K562 (cell line): ENCODE measurements around the gene ADAMTSL3. TPM values are rescaled to one million over a fixed set of nuclear protein-coding genes. Genes with fewer than 3 reads are reported as not detected.

Source experiments
- ATAC-seq: fragments of 200-7000 bp; cut with Tn5 transposase; 3 replicates; pipeline ENCODE4 v1.9.1; 2020; ENCODE audit warnings: moderate library complexity
- BruUV-seq: library from RNA; stranded (reverse); fragments of 400-500 nt; replicated peaks from 2 replicates; lab custom pipeline; 2021; lab: Mats Ljungman, UMichigan
- CTCF ChIA-PET: fragments of 300-600 bp; formaldehyde crosslinking; extraction: SDS; loops from one replicate; lab custom pipeline; 2021; ENCODE audit warnings: low intra/inter-chr PET ratio; lab: Yijun Ruan, JAX
- POLR2A ChIA-PET: fragments of 300-600, 350-650 bp; sonication (Branson Sonifier 250); formaldehyde crosslinking; extraction: SDS; loops from one replicate; lab custom pipeline; 2021; ENCODE audit warnings: antibody characterized with exemption, inconsistent platforms; lab: Yijun Ruan, JAX
- DNase-seq, 4 experiments: peaks; one replicate each; pipeline versions ENCODE4 v3.0.0 to v3.0.0-alpha.2; 2011 to 2018; ENCODE audit warnings: low spot score in 3 of 4, mixed read lengths in 3 of 4; ENCODE audit errors: extremely low read depth in 1 of 4
- FAIRE-seq: peaks from 2 replicates; lab custom pipeline; 2011; peaks lifted over from hg19 to GRCh38; lab: Jason Lieb, UNC
- H2AFZ ChIP-seq: 2 replicates; pipeline ENCODE4 v1.6.0; 2011; ENCODE audit warnings: low read depth, low read length, control low read depth, inconsistent platforms
- H3K27ac ChIP-seq: fragments of 200-600 bp; 3 replicates; pipeline ENCODE4 v1.8.0; 2011; ENCODE audit warnings: low read depth, mild to moderate bottlenecking, control low read depth, inconsistent platforms, low read length, moderate library complexity, mixed read lengths; ENCODE audit errors: extremely low read depth
- H3K27me3 ChIP-seq, 2 experiments: fragments of 300-600 bp in 1 of 2; 2 replicates in 1 of 2; 3 replicates in 1 of 2; pipeline versions ENCODE4 v1.6.0 to v1.8.0; 2011; ENCODE audit warnings: inconsistent platforms in 2 of 2, low read length in 2 of 2, mild to moderate bottlenecking in 1 of 2, mixed read lengths in 1 of 2, moderate library complexity in 1 of 2; ENCODE audit not compliant: control insufficient read depth in 2 of 2, insufficient read depth in 2 of 2
- H3K36me3 ChIP-seq: fragments of 300-600 bp; 3 replicates; pipeline ENCODE4 v1.8.0; 2011; ENCODE audit warnings: mild to moderate bottlenecking, low read length, inconsistent platforms; ENCODE audit not compliant: control insufficient read depth, insufficient read depth
- H3K4me1 ChIP-seq, 2 experiments: fragments of 200-600 bp in 1 of 2; replicated peaks in 1 of 2; 2 replicates in 1 of 2; 3 replicates in 1 of 2; pipeline versions ENCODE4 v1.5.1 to v1.8.0; 2011; ENCODE audit warnings: inconsistent platforms in 2 of 2, low read length in 2 of 2, mild to moderate bottlenecking in 1 of 2, mixed read lengths in 1 of 2, moderate library complexity in 1 of 2; ENCODE audit not compliant: control insufficient read depth in 2 of 2, insufficient read depth in 2 of 2
- H3K4me2 ChIP-seq: 2 replicates; pipeline ENCODE4 v1.6.1; 2011; ENCODE audit warnings: low read length, control low read depth, inconsistent platforms, mixed read lengths; ENCODE audit not compliant: insufficient read depth
- H3K4me3 ChIP-seq: fragments of 200-600 bp; sonication (generic), shearing (Covaris generic); 2 replicates; pipeline ENCODE4 v1.5.1; 2016; ENCODE audit warnings: control low read depth, inconsistent platforms
- H3K79me2 ChIP-seq: fragments of 200-600 bp; 3 replicates; pipeline ENCODE4 v1.8.0; 2011; ENCODE audit warnings: low read length, inconsistent platforms; ENCODE audit not compliant: control insufficient read depth, insufficient read depth
- H3K9ac ChIP-seq, 2 experiments: 2 replicates each; pipeline versions ENCODE4 v1.6.0 to v1.6.1; 2011; ENCODE audit warnings: low read depth in 2 of 2, low read length in 2 of 2, control low read depth in 1 of 2, inconsistent platforms in 1 of 2, mild to moderate bottlenecking in 1 of 2, mixed read lengths in 1 of 2; ENCODE audit not compliant: insufficient read depth in 1 of 2
- H3K9me1 ChIP-seq: one replicate; pipeline ENCODE4 v1.6.0; 2011; ENCODE audit warnings: inconsistent platforms, mild to moderate bottlenecking, low read length, moderate library complexity; ENCODE audit not compliant: control insufficient read depth, insufficient read depth
- H3K9me3 ChIP-seq: replicated peaks from 2 replicates; pipeline ENCODE4 v1.5.1; 2011; ENCODE audit warnings: low read depth, low read length, inconsistent platforms; ENCODE audit not compliant: control insufficient read depth, insufficient read depth
- H4K20me1 ChIP-seq: replicated peaks from 2 replicates; pipeline ENCODE4 v1.6.1; 2011; ENCODE audit warnings: low read length, inconsistent platforms, mixed read lengths; ENCODE audit not compliant: control insufficient read depth, insufficient read depth
- CHD4 ChIP-seq: fragments of 200-600 bp; sonication (generic); IDR thresholded peaks from 3 replicates; pipeline ENCODE4 v1.6.1; 2012; ENCODE audit warnings: low read depth, mild to moderate bottlenecking, mixed read lengths, low read length, inconsistent platforms; ENCODE audit not compliant: insufficient read depth, insufficient replicate concordance, poor library complexity, severe bottlenecking
- DMBX1 ChIP-seq: fragments of 250-450 bp; sonication (Bioruptor Pico); IDR thresholded peaks from 2 replicates; pipeline ENCODE4 v1.8.0; 2022; ENCODE audit warnings: inconsistent platforms, mild to moderate bottlenecking, moderate library complexity, borderline replicate concordance
- FOXM1 ChIP-seq, 2 experiments: fragments of 450-650 bp in 1 of 2; sonication (generic) in 1 of 2; formaldehyde crosslinking in 1 of 2; IDR thresholded peaks; 2 replicates each; pipeline versions ENCODE4 v1.6.1 to v1.9.0; 2017 to 2022; ENCODE audit warnings: low read depth in 2 of 2, mild to moderate bottlenecking in 2 of 2, missing genetic modification reagents in 1 of 2, moderate library complexity in 1 of 2
- ILK ChIP-seq: fragments of 450-650 bp; IDR thresholded peaks from 2 replicates; pipeline ENCODE4 v1.6.1; 2016; ENCODE audit warnings: missing genetic modification characterization, low read depth, mild to moderate bottlenecking, missing compliant biosample characterization, moderate library complexity, borderline replicate concordance
- MIER1 ChIP-seq: fragments of 450-650 bp; IDR thresholded peaks from 2 replicates; pipeline ENCODE4 v1.6.1; 2016; ENCODE audit warnings: antibody characterized with exemption, mild to moderate bottlenecking, low read depth
- MYC ChIP-seq, 2 experiments: fragments of 250-450 bp in 1 of 2; sonication (Bioruptor Pico) in 1 of 2; IDR thresholded peaks; 2 replicates each; pipeline versions ENCODE4 v1.5.1 to v1.6.1; 2012 to 2021; ENCODE audit warnings: low read depth in 2 of 2, borderline replicate concordance in 1 of 2, improper control_type of control experiment in 1 of 2, low read length in 1 of 2, mild to moderate bottlenecking in 1 of 2, moderate library complexity in 1 of 2
- RFX1 ChIP-seq: fragments of 450-650 bp; IDR thresholded peaks from 2 replicates; pipeline ENCODE4 v1.6.1; 2016; ENCODE audit warnings: mild to moderate bottlenecking, moderate library complexity
- RHOXF2B ChIP-seq: fragments of 250-450 bp; sonication (Bioruptor Pico); conservative IDR thresholded peaks from 2 replicates; pipeline ENCODE4 v1.5.1; 2021
- TCF7 ChIP-seq: sonication (generic); IDR thresholded peaks from 2 replicates; pipeline ENCODE4 v1.6.1; 2016; ENCODE audit warnings: antibody characterized with exemption, borderline replicate concordance
- ZNF316 ChIP-seq: fragments of 450-650 bp; IDR thresholded peaks from 2 replicates; pipeline ENCODE4 v1.6.1; 2016
- ZSCAN29 ChIP-seq: fragments of 450-650 bp; IDR thresholded peaks from 2 replicates; pipeline ENCODE4 v1.6.1; 2017
- WGBS: fragments of 100-300 bp; shearing (Covaris generic); methylation state at CpG from one replicate; pipeline ENCODE4 v1.1.6; 2016; ENCODE audit warnings: low coverage, mixed read lengths; ENCODE audit not compliant: insufficient coverage; ENCODE audit errors: missing lambda C conversion rate; 5-methylcytosine and 5-hydroxymethylcytosine counted together
- in situ Hi-C: fragments of 300-500 bp; cut with MboI; formaldehyde crosslinking; loops from 4 replicates; pipeline ENCODE4 v1.15.0; 2018; ENCODE audit warnings: inconsistent platforms, mixed read lengths
- intact Hi-C: fragments of 100-400 bp; cut with micrococcal nuclease; formaldehyde crosslinking; loops from 2 replicates; pipeline ENCODE4 v1.14.2; 2022
- polyA plus RNA-seq, 8 experiments: library from polyadenylated mRNA; depleted of rRNA in 4 of 8; stranded (reverse) in 5 of 8; unstranded in 3 of 8; fragments of >200 nt; fragmentation: Nextera tagmentation in 2 of 8; fragmentation: Illumina TruSeq in 1 of 8; extraction: Ambion mirVana in 2 of 8; extraction: Trizol in 1 of 8; gene quantifications; 2 replicates each; pipeline versions ENCODE4 v1.2.1 to v1.2.3, GENCODE V29; 2011 to 2014; ENCODE audit warnings: inconsistent platforms in 1 of 8, missing spikeins in 1 of 8
- total RNA-seq, 7 experiments: library from RNA; depleted of rRNA in 6 of 7; stranded (reverse); fragments of >200 nt in 6 of 7; fragmentation: Illumina TruSeq in 2 of 7; extraction: Trizol in 2 of 7; gene quantifications; 2 replicates each; pipeline versions ENCODE4 v1.2.1 to v1.2.3, GENCODE V29; 2011 to 2021; ENCODE audit warnings: low replicate concordance in 1 of 7
- TF ChIP-seq, protein P1 (sequence below): sonication (generic); formaldehyde crosslinking; IDR thresholded peaks from 2 replicates; pipeline ENCODE4 v1.8.1; 2022; ENCODE audit warnings: missing genetic modification reagents
- TF ChIP-seq, protein P2 (sequence below): fragments of 250-450 bp; sonication (Bioruptor Pico); IDR thresholded peaks from 2 replicates; pipeline ENCODE4 v1.6.1; 2021; ENCODE audit warnings: mild to moderate bottlenecking
- TF ChIP-seq, protein P3 (sequence below): IDR thresholded peaks from 2 replicates; pipeline ENCODE4 v1.6.1; 2011; ENCODE audit not compliant: insufficient read length; ENCODE audit errors: extremely low read depth
- TF ChIP-seq, protein P4 (sequence below): fragments of 150-350 bp; conservative IDR thresholded peaks from 2 replicates; pipeline ENCODE4 v1.6.1; 2014; ENCODE audit warnings: low read length

The ADAMTSL3 gene
- total and polyA plus RNA-seq, 9 of the 15 experiments (the other 6 are each of a cell fraction or from before 2014, with no cell fraction given): 0.01 to 0.18 (median 0.07) TPM; not detected in 3

- CTCF ChIA-PET: no interaction called here
- TF ChIP-seq, protein P1, sequence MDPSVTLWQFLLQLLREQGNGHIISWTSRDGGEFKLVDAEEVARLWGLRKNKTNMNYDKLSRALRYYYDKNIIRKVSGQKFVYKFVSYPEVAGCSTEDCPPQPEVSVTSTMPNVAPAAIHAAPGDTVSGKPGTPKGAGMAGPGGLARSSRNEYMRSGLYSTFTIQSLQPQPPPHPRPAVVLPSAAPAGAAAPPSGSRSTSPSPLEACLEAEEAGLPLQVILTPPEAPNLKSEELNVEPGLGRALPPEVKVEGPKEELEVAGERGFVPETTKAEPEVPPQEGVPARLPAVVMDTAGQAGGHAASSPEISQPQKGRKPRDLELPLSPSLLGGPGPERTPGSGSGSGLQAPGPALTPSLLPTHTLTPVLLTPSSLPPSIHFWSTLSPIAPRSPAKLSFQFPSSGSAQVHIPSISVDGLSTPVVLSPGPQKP: no peak
- TF ChIP-seq TCF7 (no peak), MIER1 (no peak), RFX1 (peak; percentile 74), ZSCAN29 (no peak; the same call in 1 of the 2 replicates), FOXM1 (IDR thresholded peaks at IDR 0.05; ENCODE audit: low read depth) (no peak), FOXM1 (CRISPR knock-in tag; IDR thresholded peaks at IDR 0.05; ENCODE audit: low read depth) (no peak), DMBX1 (CRISPR knock-in tag) (no peak), ZNF316 (no peak), RHOXF2B (CRISPR knock-in tag) (no peak), ILK (tag) (no peak), CHD4 (no peak), MYC (IDR thresholded peaks at IDR 0.05; ENCODE audit: low read depth, low read length) (no peak), MYC (CRISPR knock-in tag; IDR thresholded peaks at IDR 0.05; ENCODE audit: borderline replicate concordance, low read depth) (no peak)
- TF ChIP-seq, protein P2, sequence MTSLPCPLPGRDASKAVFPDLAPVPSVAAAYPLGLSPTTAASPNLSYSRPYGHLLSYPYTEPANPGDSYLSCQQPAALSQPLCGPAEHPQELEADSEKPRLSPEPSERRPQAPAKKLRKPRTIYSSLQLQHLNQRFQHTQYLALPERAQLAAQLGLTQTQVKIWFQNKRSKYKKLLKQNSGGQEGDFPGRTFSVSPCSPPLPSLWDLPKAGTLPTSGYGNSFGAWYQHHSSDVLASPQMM (CRISPR knock-in tag): no peak
- TF ChIP-seq, protein P3, sequence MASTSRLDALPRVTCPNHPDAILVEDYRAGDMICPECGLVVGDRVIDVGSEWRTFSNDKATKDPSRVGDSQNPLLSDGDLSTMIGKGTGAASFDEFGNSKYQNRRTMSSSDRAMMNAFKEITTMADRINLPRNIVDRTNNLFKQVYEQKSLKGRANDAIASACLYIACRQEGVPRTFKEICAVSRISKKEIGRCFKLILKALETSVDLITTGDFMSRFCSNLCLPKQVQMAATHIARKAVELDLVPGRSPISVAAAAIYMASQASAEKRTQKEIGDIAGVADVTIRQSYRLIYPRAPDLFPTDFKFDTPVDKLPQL: no peak
- TF ChIP-seq, protein P4, sequence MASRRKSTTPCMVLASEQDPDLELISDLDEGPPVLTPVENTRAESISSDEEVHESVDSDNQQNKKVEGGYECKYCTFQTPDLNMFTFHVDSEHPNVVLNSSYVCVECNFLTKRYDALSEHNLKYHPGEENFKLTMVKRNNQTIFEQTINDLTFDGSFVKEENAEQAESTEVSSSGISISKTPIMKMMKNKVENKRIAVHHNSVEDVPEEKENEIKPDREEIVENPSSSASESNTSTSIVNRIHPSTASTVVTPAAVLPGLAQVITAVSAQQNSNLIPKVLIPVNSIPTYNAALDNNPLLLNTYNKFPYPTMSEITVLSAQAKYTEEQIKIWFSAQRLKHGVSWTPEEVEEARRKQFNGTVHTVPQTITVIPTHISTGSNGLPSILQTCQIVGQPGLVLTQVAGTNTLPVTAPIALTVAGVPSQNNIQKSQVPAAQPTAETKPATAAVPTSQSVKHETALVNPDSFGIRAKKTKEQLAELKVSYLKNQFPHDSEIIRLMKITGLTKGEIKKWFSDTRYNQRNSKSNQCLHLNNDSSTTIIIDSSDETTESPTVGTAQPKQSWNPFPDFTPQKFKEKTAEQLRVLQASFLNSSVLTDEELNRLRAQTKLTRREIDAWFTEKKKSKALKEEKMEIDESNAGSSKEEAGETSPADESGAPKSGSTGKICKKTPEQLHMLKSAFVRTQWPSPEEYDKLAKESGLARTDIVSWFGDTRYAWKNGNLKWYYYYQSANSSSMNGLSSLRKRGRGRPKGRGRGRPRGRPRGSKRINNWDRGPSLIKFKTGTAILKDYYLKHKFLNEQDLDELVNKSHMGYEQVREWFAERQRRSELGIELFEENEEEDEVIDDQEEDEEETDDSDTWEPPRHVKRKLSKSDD: no peak
Observed at GRCh38 chr15:84079885-84080777, 426.2 kb downstream of the ADAMTSL3 start.

More at GRCh38 chr15:84079885-84080777, 426.2 kb downstream of the ADAMTSL3 start:
- no peak overlapping the region for H2AFZ ChIP-seq
- in situ Hi-C loops (no loop called here), intact Hi-C loops (no loop called here)
- H4K20me1 ChIP-seq: no peaks in the 10 kb centered on the region
- BruUV-seq: no TSS peak
- no peaks in the 10 kb centered on the region for H3K36me3 ChIP-seq
- peak; percentile 5 to 9 (median 6) for DNase-seq
- H3K9me3 ChIP-seq: no peaks in the 10 kb centered on the region
- peaks cover 4 to 9% of the 10 kb centered on the region in 2 experiments; a peak in 4 of 5 replicates for H3K4me1 ChIP-seq
- H3K27ac ChIP-seq: no peak overlapping the region
- peak; percentile 75 for ATAC-seq
- no peak for FAIRE-seq
- peaks cover 13 to 20% of the 10 kb centered on the region in 2 experiments; a peak in 4 of 5 replicates for H3K27me3 ChIP-seq
- no peaks in the 10 kb centered on the region for H3K9me1 ChIP-seq
- POLR2A ChIA-PET: interaction anchor here (0.6 kb wide), 1 partner anchor 10 kb away, joined by 3 read pairs; no protein-coding TSS in a partner anchor
- no peak overlapping the region for H3K4me2 ChIP-seq
- no peak overlapping the region; the same call in 1 of the 2 replicates for H3K4me3 ChIP-seq
- WGBS: 10% methylated on average over 64 of the region's 65 CpGs
- H3K79me2 ChIP-seq: no peaks in the 10 kb centered on the region
- H3K9ac ChIP-seq: no peak overlapping the region
